SK-N-MC (cell line): Measurements from ENCODE around the gene ILF3.

ENCODE experiments used
- EZH2 ChIP-seq: fragments of 200-600 bp; sonication (generic); IDR thresholded peaks from one replicate; pipeline ENCODE4 v1.6.1; 2017; ENCODE audit warnings: antibody characterized with exemption
- POLR2AphosphoS5 ChIP-seq: IDR thresholded peaks from 2 replicates; pipeline ENCODE4 v1.6.1; 2012; ENCODE audit warnings: mild to moderate bottlenecking, low read depth, low read length, borderline replicate concordance

GRCh38 chr19:10692673-10693264 is 38.6 kb downstream of the ILF3 start:
- TF ChIP-seq POLR2AphosphoS5 (peak; percentile 45; the same call in 1 of the 2 replicates), EZH2 (no peak)
